ENCODE results near the gene RETN.

RETN gene

DNA sequence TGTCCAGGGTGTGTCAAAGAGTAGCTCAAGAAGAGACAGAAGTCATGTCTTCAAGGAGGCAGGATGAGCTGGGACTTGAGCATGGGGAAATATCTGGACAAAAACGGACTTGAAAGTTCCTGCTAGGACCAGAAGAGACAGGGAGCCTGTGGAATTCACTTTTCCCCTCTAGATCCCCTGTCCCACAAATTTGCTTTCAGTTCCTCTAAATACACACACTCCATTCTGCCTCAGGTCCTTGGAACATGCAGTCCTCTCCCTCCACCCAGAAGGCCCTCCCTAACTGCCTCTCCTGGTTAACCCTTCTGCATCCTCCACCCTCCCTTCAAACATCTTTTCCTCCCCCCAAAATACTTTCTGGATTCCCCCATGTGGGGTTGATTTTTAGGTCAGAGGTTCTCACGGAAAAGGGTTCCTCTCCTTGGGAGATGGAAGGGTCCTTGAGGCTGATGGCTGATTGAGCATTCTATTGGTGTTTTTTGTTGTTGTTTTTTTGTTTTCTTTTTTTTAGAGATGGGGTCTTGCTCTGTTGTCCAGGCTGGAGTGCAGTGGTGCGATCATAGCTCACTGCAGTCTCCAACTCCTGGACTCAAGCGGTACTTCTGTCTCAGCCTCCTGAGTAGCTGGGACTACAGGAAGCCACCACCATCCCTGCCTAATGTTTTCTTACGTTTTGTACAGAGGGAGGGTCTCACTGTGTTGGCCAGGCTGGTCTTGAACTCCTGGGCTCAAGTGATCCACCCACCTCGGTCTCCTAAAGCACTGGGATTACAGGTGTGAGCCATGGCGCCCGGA is 6.9 kb upstream of the RETN start:
- no peak overlapping the region for H2AFZ ChIP-seq (ENCODE audit: low read depth)
- H3K4me1 ChIP-seq (ENCODE audit: low read depth, poor library complexity, severe bottlenecking), result no peaks in the 10 kb centered on the region
- H3K27me3 ChIP-seq (ENCODE audit: insufficient read depth, low read depth), result peaks cover 62% of the 10 kb centered on the region; the same call in 1 of the 2 replicates
- H4K20me1 ChIP-seq (ENCODE audit: insufficient read depth), result no peaks in the 10 kb centered on the region
- no peak overlapping the region for H3K9ac ChIP-seq
- H3K4me2 ChIP-seq, result no peak overlapping the region
- TF ChIP-seq, protein P1, sequence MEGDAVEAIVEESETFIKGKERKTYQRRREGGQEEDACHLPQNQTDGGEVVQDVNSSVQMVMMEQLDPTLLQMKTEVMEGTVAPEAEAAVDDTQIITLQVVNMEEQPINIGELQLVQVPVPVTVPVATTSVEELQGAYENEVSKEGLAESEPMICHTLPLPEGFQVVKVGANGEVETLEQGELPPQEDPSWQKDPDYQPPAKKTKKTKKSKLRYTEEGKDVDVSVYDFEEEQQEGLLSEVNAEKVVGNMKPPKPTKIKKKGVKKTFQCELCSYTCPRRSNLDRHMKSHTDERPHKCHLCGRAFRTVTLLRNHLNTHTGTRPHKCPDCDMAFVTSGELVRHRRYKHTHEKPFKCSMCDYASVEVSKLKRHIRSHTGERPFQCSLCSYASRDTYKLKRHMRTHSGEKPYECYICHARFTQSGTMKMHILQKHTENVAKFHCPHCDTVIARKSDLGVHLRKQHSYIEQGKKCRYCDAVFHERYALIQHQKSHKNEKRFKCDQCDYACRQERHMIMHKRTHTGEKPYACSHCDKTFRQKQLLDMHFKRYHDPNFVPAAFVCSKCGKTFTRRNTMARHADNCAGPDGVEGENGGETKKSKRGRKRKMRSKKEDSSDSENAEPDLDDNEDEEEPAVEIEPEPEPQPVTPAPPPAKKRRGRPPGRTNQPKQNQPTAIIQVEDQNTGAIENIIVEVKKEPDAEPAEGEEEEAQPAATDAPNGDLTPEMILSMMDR (conservative IDR thresholded peaks at IDR 0.05; ENCODE audit: low read depth, low read length), result no peak
- no peaks in the 10 kb centered on the region for H3K79me2 ChIP-seq (ENCODE audit: insufficient read depth, low read depth)
- H3K4me3 ChIP-seq (IDR thresholded peaks at IDR 0.05; ENCODE audit: insufficient read depth, low read depth, low read length), result no peak overlapping the region
- no peaks in the 10 kb centered on the region for H3K36me3 ChIP-seq (ENCODE audit: insufficient read depth)
- H3K27ac ChIP-seq, result no peak overlapping the region

DNA sequence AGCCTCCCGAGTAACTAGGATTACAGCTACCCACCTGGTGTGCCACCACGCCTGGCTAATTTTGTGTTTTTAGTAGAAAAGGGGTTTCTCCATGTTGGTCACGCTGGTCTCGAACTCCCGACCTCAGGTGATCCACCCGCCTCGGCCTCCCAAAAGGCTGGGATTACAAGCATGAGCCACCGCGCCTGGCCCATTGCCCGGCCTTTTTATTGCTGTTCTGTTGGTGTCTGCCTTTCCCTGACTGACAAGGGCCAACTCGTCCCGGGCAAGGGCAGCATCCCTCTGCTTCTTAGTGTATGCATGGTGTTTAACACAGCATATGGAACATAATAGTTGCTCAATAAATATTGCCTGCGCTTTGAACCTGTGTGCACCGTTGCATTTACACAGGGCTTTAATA is 6.2 kb upstream of the RETN start:
- Histone ChIP-seq H3K4me3 (IDR thresholded peaks at IDR 0.05; ENCODE audit: insufficient read depth, low read depth, low read length) (no peak overlapping the region), H3K9ac (no peak overlapping the region), H3K36me3 (ENCODE audit: insufficient read depth) (no peaks in the 10 kb centered on the region), H3K4me2 (no peak overlapping the region), H3K79me2 (ENCODE audit: insufficient read depth, low read depth) (no peaks in the 10 kb centered on the region), H3K4me1 (ENCODE audit: low read depth, poor library complexity, severe bottlenecking) (no peaks in the 10 kb centered on the region), H2AFZ (ENCODE audit: low read depth) (no peak overlapping the region), H3K27me3 (ENCODE audit: insufficient read depth, low read depth) (peaks cover 57% of the 10 kb centered on the region; the same call in 1 of the 2 replicates), H3K27ac (no peak overlapping the region), H4K20me1 (ENCODE audit: insufficient read depth) (no peaks in the 10 kb centered on the region)
- TF ChIP-seq, protein P1 (conservative IDR thresholded peaks at IDR 0.05; ENCODE audit: low read depth, low read length), result no peak

DNA sequence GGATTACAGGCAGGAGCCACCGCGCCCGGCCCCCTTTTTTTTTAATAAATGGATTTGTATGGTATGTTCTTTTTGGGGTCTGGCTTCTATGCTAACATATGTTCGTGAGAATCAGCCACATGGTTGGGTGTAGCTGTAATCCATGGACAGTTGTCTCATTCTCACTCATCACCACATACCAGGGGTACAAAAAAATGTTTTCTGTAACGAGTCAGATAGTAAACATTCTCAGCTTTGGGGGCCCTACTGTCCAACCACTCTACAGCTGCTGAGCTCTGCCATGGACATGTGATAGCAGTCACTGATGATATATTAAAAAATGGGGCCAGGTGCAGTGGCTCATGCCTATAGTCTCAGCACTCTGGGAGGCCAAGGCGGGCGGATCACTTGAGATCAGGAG is 5.1 kb upstream of the RETN start:
- no peaks in the 10 kb centered on the region for H3K4me1 ChIP-seq (ENCODE audit: low read depth, poor library complexity, severe bottlenecking)
- no peak overlapping the region for H3K9ac ChIP-seq
- no peaks in the 10 kb centered on the region for H4K20me1 ChIP-seq (ENCODE audit: insufficient read depth)
- H3K4me3 ChIP-seq (IDR thresholded peaks at IDR 0.05; ENCODE audit: insufficient read depth, low read depth, low read length), result no peak overlapping the region
- no peak overlapping the region for H2AFZ ChIP-seq (ENCODE audit: low read depth)
- H3K36me3 ChIP-seq (ENCODE audit: insufficient read depth), result no peaks in the 10 kb centered on the region
- no peak overlapping the region for H3K27ac ChIP-seq
- no peak overlapping the region for H3K4me2 ChIP-seq
- TF ChIP-seq, protein P1 (conservative IDR thresholded peaks at IDR 0.05; ENCODE audit: low read depth, low read length), result no peak
- peaks cover 58% of the 10 kb centered on the region; the same call in 1 of the 2 replicates for H3K27me3 ChIP-seq (ENCODE audit: insufficient read depth, low read depth)
- no peaks in the 10 kb centered on the region for H3K79me2 ChIP-seq (ENCODE audit: insufficient read depth, low read depth)

DNA sequence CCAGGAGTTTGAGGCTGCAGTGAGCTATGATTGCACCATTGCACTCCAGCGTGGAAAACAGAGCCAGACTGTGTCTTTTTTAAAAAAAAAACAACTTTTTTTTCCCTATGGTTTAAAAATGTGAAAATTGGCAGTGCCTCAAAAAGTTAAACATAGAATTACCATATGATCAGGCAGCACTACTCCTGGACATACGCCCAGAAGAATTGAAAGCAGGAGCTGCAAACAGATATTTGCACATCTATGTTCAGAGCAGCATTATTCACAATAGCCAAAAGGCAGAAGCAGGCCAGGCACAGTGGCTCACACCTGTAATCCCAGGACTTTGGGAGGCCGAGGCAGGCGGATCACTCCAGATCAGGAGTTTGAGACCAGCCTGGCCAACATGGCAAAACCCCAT is 3.8 kb upstream of the RETN start:
- H3K27me3 ChIP-seq (ENCODE audit: insufficient read depth, low read depth), result peaks cover 57% of the 10 kb centered on the region; the same call in 1 of the 2 replicates
- H3K4me3 ChIP-seq (IDR thresholded peaks at IDR 0.05; ENCODE audit: insufficient read depth, low read depth, low read length), result no peak overlapping the region
- H3K4me1 ChIP-seq (ENCODE audit: low read depth, poor library complexity, severe bottlenecking), result no peaks in the 10 kb centered on the region
- H2AFZ ChIP-seq (ENCODE audit: low read depth), result no peak overlapping the region
- no peak overlapping the region for H3K27ac ChIP-seq
- TF ChIP-seq, protein P1 (conservative IDR thresholded peaks at IDR 0.05; ENCODE audit: low read depth, low read length), result no peak
- H3K4me2 ChIP-seq, result no peak overlapping the region
- no peaks in the 10 kb centered on the region for H3K36me3 ChIP-seq (ENCODE audit: insufficient read depth)
- no peaks in the 10 kb centered on the region for H4K20me1 ChIP-seq (ENCODE audit: insufficient read depth)
- no peaks in the 10 kb centered on the region for H3K79me2 ChIP-seq (ENCODE audit: insufficient read depth, low read depth)
- no peak overlapping the region for H3K9ac ChIP-seq

All from KMS-11 (cell line).